GM23248 (cell line): ENCODE data around the gene TMX2.

Experiments
- EZH2 ChIP-seq: fragments of 200-600 bp; sonication (generic); IDR thresholded peaks from 2 replicates; pipeline ENCODE4 v1.6.1; 2018; ENCODE audit warnings: antibody characterized with exemption, mild to moderate bottlenecking; ENCODE audit not compliant: insufficient read depth, poor library complexity, severe bottlenecking
- EZH2phosphoT487 ChIP-seq: fragments of 200-600 bp; sonication (generic); IDR thresholded peaks from 2 replicates; pipeline ENCODE4 v1.6.1; 2018; ENCODE audit warnings: antibody characterized with exemption, moderate library complexity, mild to moderate bottlenecking, low read depth; ENCODE audit not compliant: insufficient read depth

GRCh38 chr11:57698843-57699365 is 13.5 kb upstream of the TMX2 start:
- no peak for TF ChIP-seq EZH2
- TF ChIP-seq EZH2phosphoT487: no peak
